GM12878 (cell line): ENCODE measurements around the gene GTPBP10. TPM values are rescaled to one million over a fixed set of nuclear protein-coding genes. Genes with fewer than 3 reads are reported as not detected.

Experiments
- ATAC-seq: fragments of 200-7000 bp; cut with Tn5 transposase; 3 replicates; pipeline ENCODE4 v1.9.1; 2020; ENCODE audit warnings: mild to moderate bottlenecking, moderate library complexity
- BruUV-seq: library from RNA; stranded (reverse); fragments of 400-500 nt; replicated peaks from 2 replicates; lab custom pipeline; 2021; lab: Mats Ljungman, UMichigan
- CTCF ChIA-PET: fragments of 300-600 bp; sonication (Branson Sonifier 250); formaldehyde crosslinking; extraction: SDS; loops from one replicate; lab custom pipeline; 2021; ENCODE audit warnings: inconsistent platforms; lab: Yijun Ruan, JAX
- POLR2A ChIA-PET: fragments of 350-600 bp; formaldehyde crosslinking; extraction: SDS; loops from one replicate; lab custom pipeline; 2021; ENCODE audit warnings: inconsistent platforms; lab: Charles Lee
- RAD21 ChIA-PET: fragments of 300-600 bp; sonication (Branson Sonifier 250); formaldehyde crosslinking; loops from one replicate; lab custom pipeline; 2023; ENCODE audit warnings: antibody characterized with exemption; ENCODE audit not compliant: unreplicated experiment; lab: Charles Lee
- SMC1A ChIA-PET: fragments of 300-600 bp; sonication (Branson Sonifier 250); formaldehyde crosslinking; loops from one replicate; lab custom pipeline; 2023; ENCODE audit not compliant: unreplicated experiment, uncharacterized antibody; lab: Charles Lee
- DNase-seq: peaks from one replicate; pipeline ENCODE4 v3.0.0-alpha.2; 2011; ENCODE audit warnings: low read depth, low spot score
- FAIRE-seq: peaks from 3 replicates; lab custom pipeline; 2011; peaks lifted over from hg19 to GRCh38; lab: Jason Lieb, UNC
- H2AFZ ChIP-seq: 2 replicates; pipeline ENCODE4 v1.6.0; 2011; ENCODE audit warnings: low read depth, low read length, control low read depth; ENCODE audit not compliant: control insufficient read depth
- H3K27ac ChIP-seq: 2 replicates; pipeline ENCODE4 v1.5.1; 2011; ENCODE audit warnings: control low read depth; ENCODE audit not compliant: control insufficient read depth, insufficient read depth
- H3K27me3 ChIP-seq, 2 experiments: replicated peaks in 1 of 2; 2 replicates each; pipeline versions ENCODE4 v1.6.0 to v1.6.1; 2011; ENCODE audit warnings: low read length in 1 of 2; ENCODE audit not compliant: control insufficient read depth in 2 of 2, insufficient read depth in 2 of 2
- H3K36me3 ChIP-seq, 2 experiments: 2 replicates each; pipeline ENCODE4 v1.5.1; 2011; ENCODE audit warnings: low read length in 1 of 2; ENCODE audit not compliant: control insufficient read depth in 2 of 2, insufficient read depth in 2 of 2
- H3K4me1 ChIP-seq: 2 replicates; pipeline ENCODE4 v1.6.1; 2011; ENCODE audit warnings: mild to moderate bottlenecking, low read length, moderate library complexity, mixed read lengths; ENCODE audit not compliant: control insufficient read depth, insufficient read depth
- H3K4me2 ChIP-seq: 2 replicates; pipeline ENCODE4 v1.6.0; 2011; ENCODE audit warnings: control low read depth; ENCODE audit not compliant: control insufficient read depth, insufficient read depth
- H3K4me3 ChIP-seq: fragments of 200-600 bp; sonication (generic); 2 replicates; pipeline ENCODE4 v1.5.1; 2016
- H3K79me2 ChIP-seq: 2 replicates; pipeline ENCODE4 v1.6.0; 2011; ENCODE audit warnings: low read length; ENCODE audit not compliant: control insufficient read depth, insufficient read depth
- H3K9ac ChIP-seq: 2 replicates; pipeline ENCODE4 v1.8.0; 2011; ENCODE audit warnings: low read length, control low read depth, mixed read lengths; ENCODE audit not compliant: control insufficient read depth, insufficient read depth
- H3K9me3 ChIP-seq: replicated peaks from 3 replicates; pipeline ENCODE4 v1.5.1; 2011; ENCODE audit warnings: mild to moderate bottlenecking, low read length; ENCODE audit not compliant: control insufficient read depth, insufficient read depth
- H4K20me1 ChIP-seq: 2 replicates; pipeline ENCODE4 v1.6.0; 2011; ENCODE audit not compliant: control insufficient read depth, insufficient read depth
- CBX3 ChIP-seq: fragments of 200-600 bp; sonication (generic); IDR thresholded peaks from 2 replicates; pipeline ENCODE4 v1.6.1; 2016; ENCODE audit warnings: low read depth, borderline replicate concordance
- CHD1 ChIP-seq: IDR thresholded peaks from 2 replicates; pipeline ENCODE4 v1.6.1; 2012; ENCODE audit warnings: low read depth, low read length, improper control_type of control experiment
- EED ChIP-seq: sonication (generic); IDR thresholded peaks from 2 replicates; pipeline ENCODE4 v1.6.1; 2016; ENCODE audit warnings: antibody characterized with exemption, low read depth
- EZH2 ChIP-seq: IDR thresholded peaks from 2 replicates; pipeline ENCODE4 v1.6.1; 2012; ENCODE audit warnings: low read depth, mild to moderate bottlenecking, control low read depth, inconsistent platforms, low read length, borderline replicate concordance; ENCODE audit not compliant: control insufficient read depth
- FOS ChIP-seq: IDR thresholded peaks from 3 replicates; pipeline ENCODE4 v1.6.1; 2011; ENCODE audit warnings: borderline replicate concordance; ENCODE audit not compliant: insufficient read length; ENCODE audit errors: extremely low read depth
- HDAC2 ChIP-seq: fragments of 200-600 bp; sonication (generic); IDR thresholded peaks from 2 replicates; pipeline ENCODE4 v1.6.1; 2017
- MTA2 ChIP-seq: fragments of 450-650 bp; IDR thresholded peaks from 2 replicates; pipeline ENCODE4 v1.6.1; 2016; ENCODE audit warnings: low read depth, mild to moderate bottlenecking, moderate library complexity
- NBN ChIP-seq: fragments of 450-650 bp; IDR thresholded peaks from 2 replicates; pipeline ENCODE4 v1.6.1; 2016
- NFYB ChIP-seq: IDR thresholded peaks from 2 replicates; pipeline ENCODE4 v1.6.1; 2011; ENCODE audit warnings: low read depth, mild to moderate bottlenecking, low read length, improper control_type of control experiment, moderate library complexity; ENCODE audit not compliant: insufficient read depth
- NR2C1 ChIP-seq: fragments of 450-650 bp; IDR thresholded peaks from 2 replicates; pipeline ENCODE4 v1.6.1; 2017; ENCODE audit warnings: antibody characterized with exemption, mild to moderate bottlenecking, moderate library complexity
- NR2F1 ChIP-seq: fragments of 450-650 bp; conservative IDR thresholded peaks from 2 replicates; pipeline ENCODE4 v1.6.1; 2017; ENCODE audit warnings: mild to moderate bottlenecking
- POLR2A ChIP-seq: IDR thresholded peaks from 2 replicates; pipeline ENCODE4 v1.6.1; 2011; ENCODE audit warnings: low read depth, mild to moderate bottlenecking, low read length
- RCOR1 ChIP-seq: conservative IDR thresholded peaks from 2 replicates; pipeline ENCODE4 v1.6.1; 2012; ENCODE audit warnings: low read depth, low read length, improper control_type of control experiment
- SMAD5 ChIP-seq: IDR thresholded peaks from 2 replicates; pipeline ENCODE4 v1.6.1; 2016; ENCODE audit warnings: antibody characterized with exemption, low read depth
- SREBF1 ChIP-seq: IDR thresholded peaks from 2 replicates; pipeline ENCODE4 v1.6.1; 2012; ENCODE audit warnings: mild to moderate bottlenecking, low read length
- SRF ChIP-seq, 2 experiments: IDR thresholded peaks; 2 replicates each; pipeline ENCODE4 v1.6.1; 2011; ENCODE audit warnings: low read depth in 2 of 2, low read length in 2 of 2, mild to moderate bottlenecking in 1 of 2, moderate library complexity in 1 of 2
- SUZ12 ChIP-seq: fragments of 200-600 bp; sonication (generic); IDR thresholded peaks from one replicate; pipeline ENCODE4 v1.6.1; 2018; ENCODE audit warnings: antibody characterized with exemption, mild to moderate bottlenecking; ENCODE audit not compliant: unreplicated experiment
- ZSCAN29 ChIP-seq: fragments of 450-650 bp; IDR thresholded peaks from 2 replicates; pipeline ENCODE4 v1.6.1; 2017; ENCODE audit warnings: mild to moderate bottlenecking, moderate library complexity
- WGBS: methylation state at CpG from one replicate; pipeline ENCODE4 v1.1.6; 2016; ENCODE audit warnings: low lambda C conversion rate; ENCODE audit not compliant: insufficient replicate concordance, insufficient coverage; ENCODE audit errors: missing lambda C conversion rate; 5-methylcytosine and 5-hydroxymethylcytosine counted together
- in situ Hi-C: fragments of 300-500 bp; cut with MboI; formaldehyde crosslinking; loops from 9 replicates; pipeline ENCODE4 v1.14.3; 2018; ENCODE audit warnings: mixed read lengths
- intact Hi-C: fragments of 100-400 bp; cut with micrococcal nuclease; formaldehyde crosslinking; loops from one replicate; pipeline ENCODE4 v1.14.2; 2022; ENCODE audit not compliant: unreplicated experiment
- polyA plus RNA-seq, 11 experiments: library from polyadenylated mRNA; depleted of rRNA in 4 of 11; unstranded in 6 of 11; stranded (reverse) in 5 of 11; fragments of >200 nt; fragmentation: Nextera tagmentation in 4 of 11; fragmentation: Illumina TruSeq in 1 of 11; extraction: Ambion mirVana in 4 of 11; extraction: Trizol in 1 of 11; gene quantifications; 1 replicate in 1 of 11; 2 replicates in 10 of 11; pipeline versions ENCODE4 v1.2.1 to v1.2.3, GENCODE V29; 2011 to 2016; ENCODE audit warnings: inconsistent platforms in 2 of 11, missing spikeins in 2 of 11, low read depth in 1 of 11
- total RNA-seq, 4 experiments: library from RNA; depleted of rRNA in 3 of 4; stranded (reverse); fragments of >200 nt in 3 of 4; fragmentation: Illumina TruSeq in 1 of 4; extraction: Trizol in 1 of 4; gene quantifications; 2 replicates each; pipeline versions ENCODE4 v1.2.1 to v1.2.3, GENCODE V29; 2013 to 2021
- TF ChIP-seq, protein P1 (sequence below): fragments of 450-650 bp; IDR thresholded peaks from 2 replicates; pipeline ENCODE4 v1.6.1; 2017; ENCODE audit warnings: borderline replicate concordance
- TF ChIP-seq, protein P2 (sequence below): fragments of 450-650 bp; IDR thresholded peaks from 2 replicates; pipeline ENCODE4 v1.6.1; 2016; ENCODE audit warnings: mild to moderate bottlenecking

Gene GTPBP10
- total and polyA plus RNA-seq, 10 of the 15 experiments (the other 5 are each of a cell fraction or from before 2014, with no cell fraction given) = 10.1 to 41.0 (median 33.0) TPM

DNA sequence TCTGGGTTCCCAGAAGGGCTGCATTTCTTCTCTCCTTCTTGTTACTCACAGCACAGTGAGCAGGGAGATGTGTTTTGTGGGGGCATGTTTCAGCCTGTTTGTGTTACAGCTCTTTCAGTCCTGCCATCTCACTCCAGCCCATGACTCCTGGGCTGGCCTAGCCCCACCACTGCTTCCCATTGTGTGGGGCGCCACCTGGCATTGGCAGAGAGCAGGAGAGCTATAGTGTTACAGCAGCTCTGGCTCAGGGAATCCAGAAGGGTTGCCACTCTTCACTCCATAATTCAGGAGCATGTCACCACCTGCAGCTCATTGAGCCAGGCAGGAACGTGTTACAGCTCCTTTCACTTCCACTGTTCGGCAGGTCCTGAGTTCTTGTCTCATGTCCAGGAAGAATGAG, 86.7 kb downstream of the GTPBP10 start:
- H3K4me3 ChIP-seq = no peak overlapping the region
- no TSS peak for BruUV-seq
- TF ChIP-seq NR2C1 = no peak
- no peak for TF ChIP-seq EZH2
- no peak for TF ChIP-seq FOS
- TF ChIP-seq NFYB = no peak
- TF ChIP-seq NR2F1 = no peak
- no peak for TF ChIP-seq EED
- TF ChIP-seq POLR2A = no peak
- TF ChIP-seq, protein P1, sequence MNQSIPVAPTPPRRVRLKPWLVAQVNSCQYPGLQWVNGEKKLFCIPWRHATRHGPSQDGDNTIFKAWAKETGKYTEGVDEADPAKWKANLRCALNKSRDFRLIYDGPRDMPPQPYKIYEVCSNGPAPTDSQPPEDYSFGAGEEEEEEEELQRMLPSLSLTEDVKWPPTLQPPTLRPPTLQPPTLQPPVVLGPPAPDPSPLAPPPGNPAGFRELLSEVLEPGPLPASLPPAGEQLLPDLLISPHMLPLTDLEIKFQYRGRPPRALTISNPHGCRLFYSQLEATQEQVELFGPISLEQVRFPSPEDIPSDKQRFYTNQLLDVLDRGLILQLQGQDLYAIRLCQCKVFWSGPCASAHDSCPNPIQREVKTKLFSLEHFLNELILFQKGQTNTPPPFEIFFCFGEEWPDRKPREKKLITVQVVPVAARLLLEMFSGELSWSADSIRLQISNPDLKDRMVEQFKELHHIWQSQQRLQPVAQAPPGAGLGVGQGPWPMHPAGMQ = no peak
- no peak for TF ChIP-seq SRF (IDR thresholded peaks at IDR 0.05; ENCODE audit: low read depth in 2 of 2, low read length in 2 of 2)
- TF ChIP-seq, protein P2, sequence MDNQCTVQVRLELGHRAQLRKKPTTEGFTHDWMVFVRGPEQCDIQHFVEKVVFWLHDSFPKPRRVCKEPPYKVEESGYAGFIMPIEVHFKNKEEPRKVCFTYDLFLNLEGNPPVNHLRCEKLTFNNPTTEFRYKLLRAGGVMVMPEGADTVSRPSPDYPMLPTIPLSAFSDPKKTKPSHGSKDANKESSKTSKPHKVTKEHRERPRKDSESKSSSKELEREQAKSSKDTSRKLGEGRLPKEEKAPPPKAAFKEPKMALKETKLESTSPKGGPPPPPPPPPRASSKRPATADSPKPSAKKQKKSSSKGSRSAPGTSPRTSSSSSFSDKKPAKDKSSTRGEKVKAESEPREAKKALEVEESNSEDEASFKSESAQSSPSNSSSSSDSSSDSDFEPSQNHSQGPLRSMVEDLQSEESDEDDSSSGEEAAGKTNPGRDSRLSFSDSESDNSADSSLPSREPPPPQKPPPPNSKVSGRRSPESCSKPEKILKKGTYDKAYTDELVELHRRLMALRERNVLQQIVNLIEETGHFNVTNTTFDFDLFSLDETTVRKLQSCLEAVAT = no peak
- TF ChIP-seq SUZ12 = no peak
- TF ChIP-seq SMAD5 = no peak
- TF ChIP-seq SREBF1 = no peak
- no peak for TF ChIP-seq NBN
- no peak for TF ChIP-seq ZSCAN29
- TF ChIP-seq MTA2 = no peak
- no peak for TF ChIP-seq RCOR1
- no peak for TF ChIP-seq HDAC2
- no peak for TF ChIP-seq CBX3
- no peak for TF ChIP-seq CHD1
- H3K36me3 ChIP-seq = no peaks in the 10 kb centered on the region
- no peaks in the 10 kb centered on the region for H3K79me2 ChIP-seq
- intact Hi-C loops (no loop called here), in situ Hi-C loops (loop anchor here (5.0 kb wide), 1 partner anchor 281 kb away; the partner anchor contains the start of gene STEAP1)
- no peaks in the 10 kb centered on the region for H4K20me1 ChIP-seq
- peaks cover 15% of the 10 kb centered on the region; the same call in 1 of the 3 replicates for H3K9me3 ChIP-seq
- ChIA-PET POLR2A (no interaction called here), CTCF (interaction anchor here (1.1 to 1.3 kb wide), 3 partner anchors 12 to 281 kb away, joined by 3 to 4 read pairs (median 3); no protein-coding TSS in a partner anchor), SMC1A (interaction anchor here (0.9 to 1.0 kb wide), 2 partner anchors 121 to 129 kb away, joined by 3 read pairs; no protein-coding TSS in a partner anchor), RAD21 (no interaction called here)
- H3K4me1 ChIP-seq = no peaks in the 10 kb centered on the region
- no peak overlapping the region for H2AFZ ChIP-seq
- H3K27ac ChIP-seq = no peak overlapping the region
- H3K4me2 ChIP-seq = no peak overlapping the region
- H3K27me3 ChIP-seq = no peaks in the 10 kb centered on the region
- DNase-seq (no peak), ATAC-seq (no peak), FAIRE-seq (no peak)
- H3K9ac ChIP-seq = no peak overlapping the region
- WGBS = 14% methylated on average over 3 of the region's 3 CpGs
